Adrenal gland (tissue), 5 donors: ENCODE results near the gene TTLL11.

Experiments used
- POLR2A ChIP-seq, 2 donors: fragments of 450-650 bp; IDR thresholded peaks; one replicate each; pipeline ENCODE4 v1.6.1; 2017; ENCODE audit warnings: antibody characterized with exemption in 2 of 2, mild to moderate bottlenecking in 2 of 2, moderate library complexity in 1 of 2
- TF ChIP-seq, protein P1 (sequence below), 6 experiments: fragments of 450-650 bp in 4 of 6; fragments of 200-600 bp in 2 of 6; sonication (generic) in 1 of 6; IDR thresholded peaks; 1 replicate in 5 of 6; 2 replicates in 1 of 6; pipeline versions ENCODE4 v1.5.1 to v1.8.0; 2016 to 2021; ENCODE audit warnings: antibody characterized with exemption in 6 of 6, mild to moderate bottlenecking in 2 of 6, moderate library complexity in 1 of 6
- donor health status: DM: no; HTN: no; CAD: no.

DNA sequence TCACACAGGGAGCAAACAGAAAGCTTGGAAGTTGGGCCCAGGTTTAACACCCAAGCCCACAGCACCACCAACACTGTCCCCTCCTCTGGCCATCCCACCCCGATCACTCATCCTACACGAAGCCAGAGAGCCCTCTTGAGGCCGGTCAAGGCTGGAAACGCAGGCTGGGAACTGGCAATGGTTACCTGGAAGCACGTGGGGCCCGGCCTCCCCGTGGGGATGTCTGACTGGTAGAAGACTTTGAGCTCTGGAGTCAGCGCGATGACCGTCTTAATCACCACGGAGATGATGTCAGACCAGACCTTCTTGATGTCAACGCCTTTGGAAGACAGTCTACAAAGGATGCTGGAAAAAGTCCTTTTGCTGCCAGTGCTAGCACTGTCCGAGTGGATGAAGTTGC, 104.1 kb downstream of the TTLL11 start:
- TF ChIP-seq, protein P1, sequence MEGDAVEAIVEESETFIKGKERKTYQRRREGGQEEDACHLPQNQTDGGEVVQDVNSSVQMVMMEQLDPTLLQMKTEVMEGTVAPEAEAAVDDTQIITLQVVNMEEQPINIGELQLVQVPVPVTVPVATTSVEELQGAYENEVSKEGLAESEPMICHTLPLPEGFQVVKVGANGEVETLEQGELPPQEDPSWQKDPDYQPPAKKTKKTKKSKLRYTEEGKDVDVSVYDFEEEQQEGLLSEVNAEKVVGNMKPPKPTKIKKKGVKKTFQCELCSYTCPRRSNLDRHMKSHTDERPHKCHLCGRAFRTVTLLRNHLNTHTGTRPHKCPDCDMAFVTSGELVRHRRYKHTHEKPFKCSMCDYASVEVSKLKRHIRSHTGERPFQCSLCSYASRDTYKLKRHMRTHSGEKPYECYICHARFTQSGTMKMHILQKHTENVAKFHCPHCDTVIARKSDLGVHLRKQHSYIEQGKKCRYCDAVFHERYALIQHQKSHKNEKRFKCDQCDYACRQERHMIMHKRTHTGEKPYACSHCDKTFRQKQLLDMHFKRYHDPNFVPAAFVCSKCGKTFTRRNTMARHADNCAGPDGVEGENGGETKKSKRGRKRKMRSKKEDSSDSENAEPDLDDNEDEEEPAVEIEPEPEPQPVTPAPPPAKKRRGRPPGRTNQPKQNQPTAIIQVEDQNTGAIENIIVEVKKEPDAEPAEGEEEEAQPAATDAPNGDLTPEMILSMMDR (IDR thresholded peaks at IDR 0.05) = no peak
- TF ChIP-seq POLR2A (IDR thresholded peaks at IDR 0.05) = no peak
